Activated CD4-positive, alpha-beta memory T cell treated with anti-CD3 and anti-CD28 coated beads, Interleukin-2, amount 10 ng/mL, durations not matched to agents 7 days and 5 days (primary cell): Measurements from ENCODE around the gene EIF1. TPM values are rescaled to one million over a fixed set of nuclear protein-coding genes. Genes with fewer than 3 reads are reported as not detected.

Experiments
- CTCF ChIA-PET: fragments of 350-600 bp; sonication (Branson Sonifier 250); formaldehyde crosslinking; loops from one replicate; lab custom pipeline; 2021; ENCODE audit warnings: antibody characterized with exemption, inconsistent platforms; lab: Charles Lee
- POLR2A ChIA-PET: fragments of 350-600 bp; sonication (Branson Sonifier 250); formaldehyde crosslinking; loops from one replicate; lab custom pipeline; 2021; ENCODE audit warnings: antibody characterized with exemption; lab: Charles Lee
- DNase-seq: peaks from one replicate; pipeline ENCODE4 v3.0.0-alpha.2; 2020
- H3K27ac Mint-ChIP-seq: one replicate; pipeline ENCODE4 v1.8.0; 2021; ENCODE audit warnings: mild to moderate bottlenecking, mixed read lengths
- H3K27me3 Mint-ChIP-seq: one replicate; pipeline ENCODE4 v1.8.0; 2021; ENCODE audit warnings: mixed read lengths
- H3K36me3 Mint-ChIP-seq: one replicate; pipeline ENCODE4 v1.8.0; 2021; ENCODE audit warnings: low read depth, mixed read lengths
- H3K4me1 Mint-ChIP-seq: one replicate; pipeline ENCODE4 v1.8.0; 2021; ENCODE audit warnings: mixed read lengths
- H3K4me3 Mint-ChIP-seq: one replicate; pipeline ENCODE4 v1.8.0; 2021; ENCODE audit warnings: mild to moderate bottlenecking, mixed read lengths
- H3K9me3 Mint-ChIP-seq: one replicate; pipeline ENCODE4 v1.8.0; 2021; ENCODE audit warnings: mixed read lengths
- total RNA-seq, 2 experiments: library from RNA; stranded (reverse); gene quantifications; one replicate each; pipeline ENCODE4 v1.2.3, GENCODE V29; 2021

EIF1 gene
- total RNA-seq, 2 experiments from 2014 or later: 933 to 950 TPM

DNA sequence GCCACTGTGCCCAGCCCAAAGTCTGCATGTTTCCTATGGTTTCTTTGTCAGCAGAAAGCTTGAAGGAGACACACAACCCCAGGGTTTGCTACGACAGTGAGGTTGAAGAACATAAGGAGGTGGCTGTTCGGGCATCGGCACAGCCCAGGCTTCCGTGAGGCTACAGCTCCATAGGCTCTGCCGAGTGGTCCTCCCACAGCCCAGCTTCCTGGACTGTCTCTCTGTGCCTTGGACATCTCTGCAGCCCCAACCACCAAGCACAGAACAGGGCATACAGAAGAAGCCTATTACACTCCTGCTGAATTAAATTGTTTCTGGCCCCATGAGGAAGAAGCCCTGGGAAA lies 49.0 kb downstream of the EIF1 start:
- Mint-ChIP-seq H3K4me1 (peaks cover 12% of the 10 kb centered on the region), H3K4me3 (no peak overlapping the region), H3K27ac (peak overlapping the region; percentile 62), H3K27me3 (peaks cover 27% of the 10 kb centered on the region), H3K36me3 (no peaks in the 10 kb centered on the region), H3K9me3 (no peaks in the 10 kb centered on the region)
- ChIA-PET CTCF (interaction anchor here (0.6 to 1.9 kb wide), 17 partner anchors 9 to 1195 kb away, joined by 3 to 19 read pairs (median 3); partner anchors contain the start of genes ODAD4 and P3H4), POLR2A (interaction anchor here (0.6 to 1.2 kb wide), 2 partner anchors 48 to 50 kb away, joined by 3 to 5 read pairs; partner anchors contain the start of gene EIF1)
- no peak for DNase-seq

- Mint-ChIP-seq H3K9me3 (no peaks in the 10 kb centered on the region), H3K4me1 (peaks cover 12% of the 10 kb centered on the region), H3K27me3 (peaks cover 27% of the 10 kb centered on the region), H3K36me3 (no peaks in the 10 kb centered on the region), H3K27ac (no peak overlapping the region), H3K4me3 (no peak overlapping the region)
- peak; percentile 84 for DNase-seq
- CTCF ChIA-PET: interaction anchor here (0.6 to 1.9 kb wide), 15 partner anchors 11 to 218 kb away, joined by 3 to 19 read pairs (median 3); partner anchors contain the start of genes ODAD4 and P3H4
- POLR2A ChIA-PET: interaction anchor here (0.6 to 1.2 kb wide), 2 partner anchors 49 to 50 kb away, joined by 3 to 5 read pairs; partner anchors contain the start of gene EIF1
Measured at GRCh38 chr17:41738077-41738800, 49.6 kb downstream of the EIF1 start.

DNA sequence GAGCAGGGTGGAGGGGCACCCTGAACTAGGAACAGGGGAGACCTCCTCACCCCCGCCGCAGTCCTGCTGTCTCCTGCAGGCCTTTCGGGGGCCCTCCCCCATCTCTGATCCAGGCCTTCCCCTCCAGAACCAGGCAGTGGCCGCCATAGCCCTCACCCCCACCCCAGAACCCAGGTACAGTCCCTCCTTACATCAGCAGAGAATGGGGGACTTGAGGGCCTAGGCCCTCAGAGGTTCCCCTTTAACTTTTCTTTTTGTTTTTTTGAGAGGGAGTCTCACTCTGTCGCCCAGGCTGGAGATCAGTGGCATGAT lies 50.1 kb downstream of the EIF1 start:
- Mint-ChIP-seq H3K36me3 (no peaks in the 10 kb centered on the region), H3K4me1 (peaks cover 10% of the 10 kb centered on the region), H3K9me3 (no peaks in the 10 kb centered on the region), H3K27ac (no peak overlapping the region), H3K27me3 (peaks cover 23% of the 10 kb centered on the region), H3K4me3 (no peak overlapping the region)
- ChIA-PET POLR2A (no interaction called here), CTCF (no interaction called here)
- no peak for DNase-seq

GRCh38 chr17:41739661-41740352 lies 51.1 kb downstream of the EIF1 start:
- H3K27ac Mint-ChIP-seq: no peak overlapping the region
- CTCF ChIA-PET: interaction anchor here (1.4 kb wide), 1 partner anchor 62 kb away, joined by 4 read pairs; no protein-coding TSS in a partner anchor
- POLR2A ChIA-PET: interaction anchor here (0.8 kb wide), 1 partner anchor 49 kb away, joined by 3 read pairs; no protein-coding TSS in a partner anchor
- H3K4me3 Mint-ChIP-seq: no peak overlapping the region
- no peaks in the 10 kb centered on the region for H3K9me3 Mint-ChIP-seq
- H3K27me3 Mint-ChIP-seq: peaks cover 20% of the 10 kb centered on the region
- DNase-seq: no peak
- H3K4me1 Mint-ChIP-seq: peaks cover 10% of the 10 kb centered on the region
- no peaks in the 10 kb centered on the region for H3K36me3 Mint-ChIP-seq

- DNase-seq: no peak
- Mint-ChIP-seq H3K4me1 (peaks cover 8% of the 10 kb centered on the region), H3K9me3 (no peaks in the 10 kb centered on the region), H3K27ac (no peak overlapping the region), H3K27me3 (peaks cover 15% of the 10 kb centered on the region), H3K4me3 (no peak overlapping the region), H3K36me3 (no peaks in the 10 kb centered on the region)
- ChIA-PET CTCF (interaction anchor here (1.4 kb wide), 1 partner anchor 62 kb away, joined by 4 read pairs; no protein-coding TSS in a partner anchor), POLR2A (interaction anchor here (0.8 kb wide), 1 partner anchor 49 kb away, joined by 3 read pairs; no protein-coding TSS in a partner anchor)
Measured at GRCh38 chr17:41740506-41740905, 51.8 kb downstream of the EIF1 start.

DNA sequence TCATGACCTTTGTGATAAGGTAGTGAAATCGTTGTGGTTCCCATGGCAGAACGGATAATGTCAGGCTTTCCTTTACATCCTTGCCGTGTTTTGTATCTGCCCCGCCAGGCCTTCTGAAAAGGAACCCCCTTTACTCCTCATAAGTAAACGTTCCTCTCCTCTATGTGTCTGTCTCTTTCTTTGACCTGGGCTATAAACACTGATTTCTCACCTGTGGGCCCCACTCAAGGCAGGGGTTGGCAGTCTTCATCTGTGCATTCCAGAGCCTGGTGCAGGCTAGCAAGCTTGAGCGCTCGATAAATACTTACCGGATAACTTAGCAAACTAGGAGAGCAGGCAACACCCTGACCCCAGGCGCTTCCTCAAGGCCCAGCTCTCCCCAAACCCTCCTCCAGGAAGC lies 53.0 kb downstream of the EIF1 start:
- Mint-ChIP-seq H3K27me3 (peaks cover 9% of the 10 kb centered on the region), H3K36me3 (no peaks in the 10 kb centered on the region), H3K9me3 (no peaks in the 10 kb centered on the region), H3K27ac (no peak overlapping the region), H3K4me1 (peaks cover 8% of the 10 kb centered on the region), H3K4me3 (no peak overlapping the region)
- ChIA-PET CTCF (interaction anchor here (0.8 to 1.0 kb wide), 2 partner anchors 60 kb away, joined by 3 read pairs; no protein-coding TSS in a partner anchor), POLR2A (interaction anchor here (0.7 kb wide), 1 partner anchor 54 kb away, joined by 3 read pairs; no protein-coding TSS in a partner anchor)
- no peak for DNase-seq

Other genes with a start within 250 kb of the EIF1 start
- not detected for gene KRT38, start 247.9 kb upstream of the EIF1 start, total RNA-seq
- not detected for gene KRT32, start 221.5 kb upstream of the EIF1 start, total RNA-seq
- not detected for gene KRT35, start 207.7 kb upstream of the EIF1 start, total RNA-seq
- gene KRT36, start 199.0 kb upstream of the EIF1 start, total RNA-seq: not detected
- gene KRT13, start 183.3 kb upstream of the EIF1 start, total RNA-seq: not detected
- gene KRT15, start 170.0 kb upstream of the EIF1 start, total RNA-seq: not detected
- not detected for gene KRT19, start 160.6 kb upstream of the EIF1 start, total RNA-seq
- gene KRT9, start 116.8 kb upstream of the EIF1 start, total RNA-seq: not detected
- gene KRT14, start 102.0 kb upstream of the EIF1 start, total RNA-seq: not detected
- not detected for gene KRT16, start 76.1 kb upstream of the EIF1 start, total RNA-seq
- not detected for gene KRT17, start 64.3 kb upstream of the EIF1 start, total RNA-seq
- gene GAST, start 23.4 kb downstream of the EIF1 start, total RNA-seq: not detected
- under 1 TPM; 0.05 TPM for gene HAP1, start 45.8 kb downstream of the EIF1 start, total RNA-seq
- gene JUP, start 97.8 kb downstream of the EIF1 start, total RNA-seq: under 1 TPM; 0.35 to 0.45 TPM
- gene P3H4, start 123.1 kb downstream of the EIF1 start, total RNA-seq: 1 to 10 TPM; 1.8 to 1.9 TPM
- not detected for gene FKBP10, start 124.1 kb downstream of the EIF1 start, total RNA-seq
- gene NT5C3B, start 147.3 kb downstream of the EIF1 start, total RNA-seq: 10 to 100 TPM; 16.1 to 19.0 TPM
- not detected for gene KLHL10, start 148.9 kb downstream of the EIF1 start, total RNA-seq
- gene KLHL11, start 176.5 kb downstream of the EIF1 start, total RNA-seq: 10 to 100 TPM; 13.9 to 14.4 TPM
- gene ACLY, start 230.1 kb downstream of the EIF1 start, total RNA-seq: 100 to 1,000 TPM; 177 to 183 TPM
- gene ODAD4, start 241.7 kb downstream of the EIF1 start, total RNA-seq: 1 to 10 TPM; 1.7 to 2.0 TPM